ENCODE measurements around the gene FOXS1. TPM values are rescaled to one million over a fixed set of nuclear protein-coding genes. Genes with fewer than 3 reads are reported as not detected.

FOXS1 gene
- total and polyA plus RNA-seq, 4 donors, result 1.4 to 3.2 (median 2.5) TPM

DNA sequence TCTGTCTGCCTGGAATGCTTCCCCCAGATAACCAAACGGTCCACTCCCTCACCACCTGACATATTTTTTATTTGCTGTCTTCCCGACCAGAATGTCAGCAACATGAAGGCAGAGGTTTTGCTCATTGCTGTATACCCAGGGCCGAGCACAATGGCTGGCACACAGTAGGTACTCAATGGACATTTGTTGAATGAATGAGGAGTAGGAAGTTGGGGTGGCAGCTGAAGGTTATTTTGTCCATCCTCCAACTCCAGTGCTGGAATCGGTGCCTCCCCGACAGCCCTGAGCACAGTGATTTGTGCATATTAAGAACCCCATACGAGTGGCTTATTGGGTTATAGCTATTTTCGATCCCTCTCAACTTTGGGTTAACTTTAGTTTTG is 14.6 kb upstream of the FOXS1 start:
- TF ChIP-seq, protein P1, sequence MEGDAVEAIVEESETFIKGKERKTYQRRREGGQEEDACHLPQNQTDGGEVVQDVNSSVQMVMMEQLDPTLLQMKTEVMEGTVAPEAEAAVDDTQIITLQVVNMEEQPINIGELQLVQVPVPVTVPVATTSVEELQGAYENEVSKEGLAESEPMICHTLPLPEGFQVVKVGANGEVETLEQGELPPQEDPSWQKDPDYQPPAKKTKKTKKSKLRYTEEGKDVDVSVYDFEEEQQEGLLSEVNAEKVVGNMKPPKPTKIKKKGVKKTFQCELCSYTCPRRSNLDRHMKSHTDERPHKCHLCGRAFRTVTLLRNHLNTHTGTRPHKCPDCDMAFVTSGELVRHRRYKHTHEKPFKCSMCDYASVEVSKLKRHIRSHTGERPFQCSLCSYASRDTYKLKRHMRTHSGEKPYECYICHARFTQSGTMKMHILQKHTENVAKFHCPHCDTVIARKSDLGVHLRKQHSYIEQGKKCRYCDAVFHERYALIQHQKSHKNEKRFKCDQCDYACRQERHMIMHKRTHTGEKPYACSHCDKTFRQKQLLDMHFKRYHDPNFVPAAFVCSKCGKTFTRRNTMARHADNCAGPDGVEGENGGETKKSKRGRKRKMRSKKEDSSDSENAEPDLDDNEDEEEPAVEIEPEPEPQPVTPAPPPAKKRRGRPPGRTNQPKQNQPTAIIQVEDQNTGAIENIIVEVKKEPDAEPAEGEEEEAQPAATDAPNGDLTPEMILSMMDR (IDR thresholded peaks at IDR 0.05; ENCODE audit: control extremely low read depth, extremely low read depth), result no peak
- H3K27me3 ChIP-seq (ENCODE audit: control insufficient read depth in 3 of 3, insufficient read depth in 3 of 3, low read length in 2 of 3), result peaks cover 0 to 9% (median 0%) of the 10 kb centered on the region in 3 donors
- peak in 1 of 3 donors; percentile 7 for DNase-seq

DNA sequence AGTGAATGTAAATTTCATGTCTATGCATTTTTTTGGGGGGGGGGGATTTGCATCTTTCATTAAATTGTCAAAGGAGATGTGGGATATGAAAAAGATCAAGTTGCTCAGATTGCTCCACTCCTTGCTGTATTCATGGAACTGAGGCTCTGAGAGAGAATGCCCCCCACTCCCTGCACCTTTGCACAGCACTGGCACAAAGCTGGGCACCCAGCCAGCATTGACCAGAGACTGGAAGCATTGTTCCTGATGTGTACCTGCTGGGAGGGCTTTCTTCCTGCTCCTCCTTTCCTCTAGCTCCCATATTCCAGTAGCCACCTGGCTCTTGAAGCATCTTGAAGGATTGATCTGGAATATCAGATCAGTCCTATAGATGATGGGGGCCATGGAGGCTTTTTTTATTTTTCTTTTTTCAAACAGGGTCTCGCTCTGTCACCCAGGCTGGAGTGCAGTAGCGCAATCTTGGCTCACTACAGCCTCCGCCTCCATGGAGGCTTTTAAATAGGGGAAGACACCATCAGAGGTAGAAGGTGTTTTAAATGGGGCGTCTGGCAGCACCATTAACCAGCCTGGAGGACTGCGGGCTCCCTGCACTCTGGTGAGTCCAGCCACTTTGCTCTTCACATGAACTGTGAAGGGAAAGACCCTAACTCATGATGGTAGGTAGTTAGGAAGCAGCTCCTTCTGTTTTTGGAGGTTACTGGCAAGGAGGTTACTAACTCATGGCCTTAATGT is 14.0 kb upstream of the FOXS1 start:
- DNase-seq, result peak in 1 of 3 donors; percentile 4
- Histone ChIP-seq H3K9ac (ENCODE audit: insufficient read depth in 1 of 2, low read length in 2 of 2) (no peak overlapping the region), H3K9me3 (ENCODE audit: control insufficient read depth in 4 of 4, insufficient read depth in 3 of 4, low read length in 3 of 4) (no peaks in the 10 kb centered on the region), H3K36me3 (ENCODE audit: control insufficient read depth in 4 of 4, insufficient read depth in 4 of 4, low read length in 4 of 4) (no peaks in the 10 kb centered on the region), H3K4me3 (no peak overlapping the region), H3K27ac (ENCODE audit: low read depth in 1 of 2, low read length in 1 of 2) (no peak overlapping the region), H3K4me1 (ENCODE audit: control insufficient read depth in 5 of 5, insufficient read depth in 5 of 5, low read length in 5 of 5) (peaks cover 0 to 16% (median 4%) of the 10 kb centered on the region in 5 donors), H3K27me3 (ENCODE audit: control insufficient read depth in 3 of 3, insufficient read depth in 3 of 3, low read length in 2 of 3) (peaks cover 0 to 9% (median 0%) of the 10 kb centered on the region in 3 donors)
- TF ChIP-seq, protein P1 (IDR thresholded peaks at IDR 0.05; ENCODE audit: control extremely low read depth, extremely low read depth), result no peak
- ATAC-seq (ENCODE audit: insufficient read depth, low FRiP score), result no peak
- WGBS, 2 donors, result 91 to 93% methylated on average over 5 of the region's 5 CpGs

More for the DNA sequence above, 14.6 kb upstream of the FOXS1 start:
- no peak for ATAC-seq (ENCODE audit: insufficient read depth, low FRiP score)
- H3K4me3 ChIP-seq, result no peak overlapping the region
- 61 to 72% methylated on average over 7 of the region's 7 CpGs for WGBS, 2 donors
- H3K4me1 ChIP-seq (ENCODE audit: control insufficient read depth in 5 of 5, insufficient read depth in 5 of 5, low read length in 5 of 5), result peaks cover 0 to 16% (median 4%) of the 10 kb centered on the region in 5 donors
- no peak overlapping the region for H3K27ac ChIP-seq (ENCODE audit: low read depth in 1 of 2, low read length in 1 of 2)
- H3K9me3 ChIP-seq (ENCODE audit: control insufficient read depth in 4 of 4, insufficient read depth in 3 of 4, low read length in 3 of 4), result no peaks in the 10 kb centered on the region
- H3K9ac ChIP-seq (ENCODE audit: insufficient read depth in 1 of 2, low read length in 2 of 2), result no peak overlapping the region
- no peaks in the 10 kb centered on the region for H3K36me3 ChIP-seq (ENCODE audit: control insufficient read depth in 4 of 4, insufficient read depth in 4 of 4, low read length in 4 of 4)

DNA sequence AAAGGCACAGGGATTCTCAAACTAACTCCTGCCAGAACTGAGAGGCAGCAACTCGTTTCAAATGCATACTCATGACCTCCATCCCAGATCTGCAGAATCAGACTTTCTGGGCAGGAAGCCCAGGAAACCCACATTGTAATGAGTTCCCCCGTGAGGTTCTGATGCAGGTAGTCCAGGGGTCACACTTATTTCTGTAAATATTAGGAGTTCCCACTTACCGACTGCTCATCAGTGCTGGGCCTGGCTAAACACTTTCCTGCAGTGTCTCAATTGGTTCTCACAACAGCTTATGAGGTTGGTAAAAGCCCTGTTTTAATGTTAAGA is 13.3 kb upstream of the FOXS1 start:
- no peak overlapping the region for H3K27ac ChIP-seq (ENCODE audit: low read depth in 1 of 2, low read length in 1 of 2)
- TF ChIP-seq, protein P1 (IDR thresholded peaks at IDR 0.05; ENCODE audit: control extremely low read depth, extremely low read depth), result no peak
- WGBS, 2 donors, result 19 to 37% methylated on average over 3 of the region's 3 CpGs
- no peak for DNase-seq
- H3K27me3 ChIP-seq (ENCODE audit: control insufficient read depth in 3 of 3, insufficient read depth in 3 of 3, low read length in 2 of 3), result peaks cover 0 to 9% (median 0%) of the 10 kb centered on the region in 3 donors
- H3K4me3 ChIP-seq, result no peak overlapping the region
- no peaks in the 10 kb centered on the region for H3K9me3 ChIP-seq (ENCODE audit: control insufficient read depth in 4 of 4, insufficient read depth in 3 of 4, low read length in 3 of 4)
- H3K36me3 ChIP-seq (ENCODE audit: control insufficient read depth in 4 of 4, insufficient read depth in 4 of 4, low read length in 4 of 4), result no peaks in the 10 kb centered on the region
- H3K9ac ChIP-seq (ENCODE audit: insufficient read depth in 1 of 2, low read length in 2 of 2), result no peak overlapping the region
- no peak for ATAC-seq (ENCODE audit: insufficient read depth, low FRiP score)
- H3K4me1 ChIP-seq (ENCODE audit: control insufficient read depth in 5 of 5, insufficient read depth in 5 of 5, low read length in 5 of 5), result peaks cover 0 to 16% (median 4%) of the 10 kb centered on the region in 5 donors

All from lung (tissue), 12 donors.